PC-3 (cell line): ENCODE data around the gene SLC31A2.

ENCODE experiments used
- EZH2 ChIP-seq: fragments of 300-600 bp; sonication (generic); IDR thresholded peaks from one replicate; pipeline ENCODE4 v1.6.1; 2017; ENCODE audit warnings: antibody characterized with exemption, mild to moderate bottlenecking, low read length; ENCODE audit not compliant: unreplicated experiment
- EZH2phosphoT487 ChIP-seq: fragments of 300-600 bp; sonication (generic); IDR thresholded peaks from 2 replicates; pipeline ENCODE4 v1.6.1; 2018; ENCODE audit warnings: mild to moderate bottlenecking, antibody characterized with exemption, low read length, borderline replicate concordance
- TF ChIP-seq, protein P1 (sequence below): fragments of 300-600 bp; sonication (generic); conservative IDR thresholded peaks from 2 replicates; pipeline ENCODE4 v1.5.1; 2017; ENCODE audit warnings: antibody characterized with exemption, low read depth, mild to moderate bottlenecking, low read length

- TF ChIP-seq EZH2 (no peak), EZH2phosphoT487 (no peak)
- TF ChIP-seq, protein P1, sequence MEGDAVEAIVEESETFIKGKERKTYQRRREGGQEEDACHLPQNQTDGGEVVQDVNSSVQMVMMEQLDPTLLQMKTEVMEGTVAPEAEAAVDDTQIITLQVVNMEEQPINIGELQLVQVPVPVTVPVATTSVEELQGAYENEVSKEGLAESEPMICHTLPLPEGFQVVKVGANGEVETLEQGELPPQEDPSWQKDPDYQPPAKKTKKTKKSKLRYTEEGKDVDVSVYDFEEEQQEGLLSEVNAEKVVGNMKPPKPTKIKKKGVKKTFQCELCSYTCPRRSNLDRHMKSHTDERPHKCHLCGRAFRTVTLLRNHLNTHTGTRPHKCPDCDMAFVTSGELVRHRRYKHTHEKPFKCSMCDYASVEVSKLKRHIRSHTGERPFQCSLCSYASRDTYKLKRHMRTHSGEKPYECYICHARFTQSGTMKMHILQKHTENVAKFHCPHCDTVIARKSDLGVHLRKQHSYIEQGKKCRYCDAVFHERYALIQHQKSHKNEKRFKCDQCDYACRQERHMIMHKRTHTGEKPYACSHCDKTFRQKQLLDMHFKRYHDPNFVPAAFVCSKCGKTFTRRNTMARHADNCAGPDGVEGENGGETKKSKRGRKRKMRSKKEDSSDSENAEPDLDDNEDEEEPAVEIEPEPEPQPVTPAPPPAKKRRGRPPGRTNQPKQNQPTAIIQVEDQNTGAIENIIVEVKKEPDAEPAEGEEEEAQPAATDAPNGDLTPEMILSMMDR, result no peak
Measured at GRCh38 chr9:113205861-113206260, 55.1 kb downstream of the SLC31A2 start.
